ENCODE data around the gene CNIH3.

CNIH3 gene

DNA sequence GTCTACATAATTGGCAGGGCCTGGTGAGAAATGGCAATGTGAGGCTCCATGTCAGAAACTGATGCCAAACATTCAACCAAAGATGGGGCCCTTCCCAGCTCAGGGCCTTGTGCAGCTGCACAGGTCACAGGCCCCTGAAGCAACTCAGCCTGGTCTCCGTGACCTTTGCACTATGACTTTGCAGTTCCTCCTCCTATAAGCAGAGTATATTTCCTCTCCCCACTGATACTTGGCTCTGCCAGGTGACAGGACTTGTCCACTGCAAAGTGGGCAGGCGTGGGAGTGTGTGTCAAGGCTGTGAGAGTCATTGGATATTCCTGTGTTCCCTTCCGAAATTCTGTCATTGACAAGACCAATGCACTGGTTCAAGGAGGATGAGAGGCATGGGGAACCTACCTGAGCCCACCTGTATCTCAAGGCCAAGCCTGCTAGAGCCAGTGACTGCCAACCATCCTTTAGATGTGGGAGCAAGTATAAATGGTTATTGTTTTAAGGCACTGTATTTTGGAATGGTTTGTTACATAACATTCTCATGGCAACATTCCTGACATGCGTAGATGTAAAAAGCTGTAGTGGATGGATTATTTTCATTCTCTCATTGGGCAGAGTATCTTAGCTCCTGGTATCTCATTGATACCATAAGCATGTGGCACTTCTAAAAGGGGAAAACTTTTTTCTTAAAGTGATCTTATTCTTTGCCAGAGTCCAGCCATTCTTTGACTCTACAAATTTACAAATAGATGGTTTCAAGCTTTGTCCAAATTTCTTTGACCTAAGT, 75.2 kb downstream of the CNIH3 start:
- DNase-seq = no peak

DNA sequence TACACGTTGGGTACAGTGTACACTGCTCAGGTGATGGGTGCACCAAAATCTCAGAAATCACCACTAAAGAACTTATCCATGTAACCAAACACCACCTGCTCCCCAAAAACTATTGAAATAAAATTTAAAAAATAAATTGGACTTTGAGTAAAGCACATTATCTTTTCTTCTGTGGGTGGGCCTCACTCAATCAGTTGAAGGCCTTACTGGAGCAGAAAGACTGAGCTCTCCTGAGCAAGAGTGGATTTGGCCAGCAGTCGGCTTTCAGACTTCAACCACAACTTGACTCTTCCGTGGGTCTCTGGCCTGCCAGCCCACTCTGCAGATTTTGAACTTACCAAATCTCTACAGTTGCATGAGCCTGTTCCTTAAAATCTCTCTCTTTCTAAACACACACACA, 78.9 kb downstream of the CNIH3 start:
- DNase-seq = no peak

DNA sequence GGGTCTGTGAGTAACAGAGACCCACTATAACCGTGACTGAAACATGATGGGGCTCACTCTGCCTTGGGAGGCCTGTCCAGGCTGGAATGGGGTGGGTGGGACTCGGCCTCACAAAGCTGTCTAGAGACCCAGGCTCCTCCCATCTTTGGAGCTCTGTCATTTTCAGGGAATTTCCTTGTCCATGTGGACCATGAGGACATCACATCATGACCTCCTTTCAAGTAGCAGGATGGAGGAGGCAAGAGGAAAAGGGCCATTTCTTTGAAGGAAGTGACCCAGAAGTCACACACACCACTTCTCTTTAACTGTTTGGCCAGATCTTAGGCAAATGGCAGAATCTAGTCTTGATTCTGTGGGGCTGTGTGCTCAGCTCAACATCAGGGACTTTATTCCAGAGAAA, 79.9 kb downstream of the CNIH3 start:
- peak; percentile 65 for DNase-seq

DNA sequence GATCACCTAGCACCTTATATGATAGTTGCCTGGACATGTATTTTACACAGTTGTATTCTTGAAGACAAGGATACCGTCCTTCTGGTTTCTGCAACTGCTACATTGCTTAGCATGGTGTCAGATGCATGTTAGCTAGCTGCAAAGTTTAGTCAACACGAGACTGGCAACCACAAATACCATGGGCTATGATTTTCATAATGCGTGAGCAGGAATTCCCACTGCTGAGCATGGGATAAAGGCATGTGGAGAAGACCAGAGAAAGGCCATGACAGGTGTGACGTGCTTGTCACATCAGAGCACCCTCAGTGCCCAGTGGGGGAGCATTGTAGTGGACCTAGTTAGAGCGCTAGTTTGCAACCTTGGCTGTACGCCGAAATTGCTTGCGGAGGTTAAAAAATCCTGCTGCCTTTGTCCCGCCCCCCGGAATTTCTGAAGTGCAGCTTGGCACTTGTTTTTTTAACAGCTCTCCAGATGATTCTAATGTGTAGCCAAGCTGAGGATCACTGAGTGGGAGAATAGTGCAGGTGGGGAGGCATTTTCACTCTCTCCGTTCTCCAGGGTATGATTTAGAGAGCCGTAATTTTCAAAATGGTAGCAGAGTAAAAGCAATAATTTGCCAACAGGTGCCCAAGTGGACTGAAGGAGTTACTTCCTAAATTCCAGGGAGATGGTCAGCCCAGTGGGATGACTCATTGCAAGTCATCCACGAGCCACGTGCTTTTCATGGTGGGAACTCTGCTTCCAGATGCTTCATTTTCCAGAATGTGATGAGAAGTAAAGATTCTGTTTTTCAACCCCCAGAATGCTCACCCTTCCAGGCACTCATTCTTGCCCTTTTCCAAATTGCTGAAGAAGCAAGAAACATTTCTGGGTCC, 81.0 kb downstream of the CNIH3 start:
- DNase-seq = peak; percentile 78

DNA sequence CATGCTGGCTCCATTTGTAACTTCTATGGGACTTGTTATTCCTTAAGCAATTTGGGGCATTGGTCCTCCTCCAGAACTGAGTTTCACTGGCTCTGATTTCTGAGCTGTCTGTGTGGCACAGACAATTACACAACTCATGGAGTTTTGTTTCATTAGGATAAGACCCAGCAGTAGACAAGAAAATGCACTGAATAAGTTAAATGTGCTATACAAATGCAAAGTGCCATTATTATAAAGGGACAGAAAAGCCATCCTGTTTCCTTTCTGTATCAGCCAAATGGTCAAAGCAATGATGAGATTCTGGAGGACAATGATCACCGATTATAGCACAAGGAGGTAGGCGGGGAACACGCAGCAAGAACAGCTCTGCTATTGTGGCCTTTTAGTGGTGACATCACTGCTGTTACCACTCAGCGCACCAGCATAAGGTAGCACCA, 81.9 kb downstream of the CNIH3 start:
- no peak for DNase-seq

DNA sequence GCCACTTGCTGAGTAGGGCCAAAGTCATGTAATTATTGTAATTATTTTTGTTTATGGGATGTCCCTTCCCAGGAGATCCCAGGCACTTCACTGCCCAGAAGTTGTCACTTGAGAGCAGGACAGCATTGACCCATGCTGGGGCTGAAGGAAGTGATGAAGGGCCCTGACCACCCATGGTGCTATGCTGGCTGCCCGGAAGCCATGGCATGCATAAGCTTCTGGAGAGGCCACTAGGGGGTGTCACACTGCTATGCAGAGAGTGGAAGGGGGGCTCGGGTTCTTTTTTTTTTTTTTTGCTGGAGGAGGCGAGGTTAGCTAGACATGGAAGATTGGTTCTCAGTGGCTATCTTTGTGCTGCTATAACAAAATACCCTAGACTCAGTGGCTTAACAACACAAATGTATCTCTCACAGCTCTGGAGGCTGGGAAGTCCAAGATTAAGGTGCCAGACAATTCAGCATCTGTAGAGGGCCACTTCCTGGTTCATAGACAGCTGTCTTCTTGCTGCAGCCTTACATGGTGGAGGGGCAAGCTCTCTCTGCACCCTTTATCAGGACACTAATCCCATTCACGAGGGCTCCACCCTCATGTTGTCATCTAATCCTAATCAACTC, 84.9 kb downstream of the CNIH3 start:
- no peak for DNase-seq

DNA sequence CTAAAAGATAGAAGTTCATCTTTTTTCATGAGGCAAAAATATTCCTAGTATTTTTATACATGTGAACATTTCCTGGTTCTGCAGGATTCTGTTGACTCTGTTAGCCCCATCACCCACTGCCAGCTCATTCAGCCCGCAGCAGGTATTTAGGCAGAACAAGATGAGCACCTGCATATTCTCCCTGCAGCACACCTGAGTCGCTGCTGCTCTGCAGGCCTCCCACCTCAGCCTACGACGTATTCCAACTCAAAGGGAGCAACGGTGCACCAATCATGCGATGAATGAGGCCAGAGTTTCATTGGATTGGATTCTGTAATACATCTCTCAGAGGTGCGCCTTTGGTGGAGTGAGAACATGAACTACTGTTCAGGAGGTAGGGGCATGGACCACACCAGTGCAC, 87.6 kb downstream of the CNIH3 start:
- DNase-seq = no peak

DNA sequence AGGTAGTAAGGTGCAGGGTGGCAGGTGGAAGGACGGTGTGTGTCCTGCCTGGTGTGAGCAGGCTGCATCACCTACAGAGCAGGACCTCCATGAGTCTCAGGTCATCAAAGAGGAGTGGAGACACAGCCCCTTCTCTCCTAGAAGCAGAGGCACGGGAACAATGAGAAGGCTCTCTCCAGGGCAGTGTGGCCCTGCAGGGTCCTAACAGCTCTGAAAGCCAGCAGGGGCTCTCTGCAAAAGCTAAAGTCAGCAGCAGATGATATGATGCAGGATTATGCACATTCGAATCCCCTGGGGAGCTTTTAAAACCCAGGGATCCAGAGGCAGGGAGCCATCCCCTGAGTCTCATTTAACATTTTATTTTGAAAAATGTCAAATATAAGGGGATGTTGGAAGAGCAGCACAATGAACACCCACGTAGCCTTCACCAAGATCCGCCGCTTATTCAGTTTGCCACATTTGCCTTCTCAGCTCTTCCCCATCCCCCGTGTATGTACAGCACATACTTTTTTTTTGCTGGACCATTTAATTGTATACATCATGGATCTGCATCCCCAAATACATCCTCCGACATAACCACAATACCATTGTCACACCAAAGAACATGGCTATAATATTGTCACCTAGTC, 88.1 kb downstream of the CNIH3 start:
- DNase-seq = no peak

DNA sequence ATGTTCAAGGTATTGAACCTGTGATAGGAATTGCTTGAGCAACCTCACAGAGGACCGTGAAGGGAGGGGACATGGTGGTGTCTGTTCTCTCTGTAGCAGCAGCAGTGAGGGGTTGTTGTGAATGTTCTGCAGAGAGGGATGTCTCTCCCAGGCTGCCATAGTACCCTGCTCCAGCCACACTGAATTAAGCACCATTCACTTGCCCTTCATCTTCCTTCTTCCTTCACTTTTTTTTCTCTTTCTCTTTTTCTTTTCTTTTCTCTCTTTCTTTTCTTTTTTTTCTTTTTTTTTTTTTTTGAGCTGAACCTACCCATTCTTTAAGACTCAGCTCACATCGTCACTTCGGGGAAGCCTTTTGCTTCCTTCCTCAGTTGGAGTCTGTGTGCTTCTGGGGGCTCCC, 89.5 kb downstream of the CNIH3 start:
- no peak for DNase-seq

DNA sequence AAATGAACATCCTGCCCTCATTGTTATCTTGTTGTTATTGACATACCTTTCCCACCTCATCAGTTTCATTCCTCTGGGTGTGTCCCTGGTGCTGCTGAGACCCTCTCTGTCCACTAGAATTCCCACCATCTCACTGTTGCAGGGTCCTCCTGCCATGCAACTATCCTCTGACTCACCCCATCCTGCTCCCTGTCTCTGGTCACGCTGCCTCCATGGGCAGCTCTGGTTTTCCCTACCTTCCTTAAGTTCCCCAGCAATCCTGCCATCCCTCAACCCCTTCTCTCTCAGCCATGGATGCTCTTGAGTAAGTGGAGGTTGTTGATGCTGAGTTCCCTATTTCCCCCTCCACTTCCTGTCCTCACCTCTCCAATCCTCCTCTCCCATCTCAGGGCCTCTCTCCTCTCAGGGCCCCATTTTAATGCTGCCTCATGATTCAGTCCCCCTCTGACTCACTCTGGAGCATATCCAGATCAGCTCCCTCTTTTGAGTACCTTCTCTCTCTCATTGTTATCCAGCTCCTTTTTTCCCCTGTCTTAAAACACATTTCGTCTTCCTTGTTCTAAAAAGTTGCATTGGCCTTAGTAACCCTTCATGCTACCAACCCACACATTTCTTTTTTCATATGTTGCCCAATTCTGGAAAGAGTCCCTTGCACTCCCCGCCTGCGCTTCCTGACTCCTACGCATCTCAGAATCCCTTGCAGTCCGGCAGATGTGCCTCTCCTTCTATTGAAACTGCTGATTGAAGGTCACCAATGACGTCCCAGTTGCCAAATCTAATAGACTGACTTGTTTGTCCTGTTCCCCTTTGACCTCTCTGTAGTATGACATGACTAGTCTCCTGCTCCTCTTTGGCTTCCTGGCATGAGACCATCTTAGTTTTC, 92.0 kb downstream of the CNIH3 start:
- peak; percentile 100 for DNase-seq

DNA sequence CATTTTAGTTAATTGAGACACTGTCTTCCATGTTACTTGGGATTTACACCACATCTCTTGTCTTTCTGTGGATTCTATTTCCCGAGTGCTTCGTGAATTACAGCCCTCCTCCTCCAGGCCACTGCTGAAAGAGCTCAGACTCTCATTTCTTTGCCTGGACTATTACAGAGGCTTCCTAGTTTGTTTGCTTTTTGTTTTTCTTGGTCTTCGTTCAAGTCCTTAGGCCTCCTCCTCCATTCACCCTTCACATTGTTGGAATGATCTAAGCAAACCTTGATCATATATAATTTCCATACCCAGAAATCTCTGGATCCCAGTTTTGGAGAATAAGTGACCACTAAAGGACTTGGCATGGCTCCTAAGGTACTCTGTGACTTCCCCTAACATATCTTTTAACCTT, 94.1 kb downstream of the CNIH3 start:
- DNase-seq = no peak

DNA sequence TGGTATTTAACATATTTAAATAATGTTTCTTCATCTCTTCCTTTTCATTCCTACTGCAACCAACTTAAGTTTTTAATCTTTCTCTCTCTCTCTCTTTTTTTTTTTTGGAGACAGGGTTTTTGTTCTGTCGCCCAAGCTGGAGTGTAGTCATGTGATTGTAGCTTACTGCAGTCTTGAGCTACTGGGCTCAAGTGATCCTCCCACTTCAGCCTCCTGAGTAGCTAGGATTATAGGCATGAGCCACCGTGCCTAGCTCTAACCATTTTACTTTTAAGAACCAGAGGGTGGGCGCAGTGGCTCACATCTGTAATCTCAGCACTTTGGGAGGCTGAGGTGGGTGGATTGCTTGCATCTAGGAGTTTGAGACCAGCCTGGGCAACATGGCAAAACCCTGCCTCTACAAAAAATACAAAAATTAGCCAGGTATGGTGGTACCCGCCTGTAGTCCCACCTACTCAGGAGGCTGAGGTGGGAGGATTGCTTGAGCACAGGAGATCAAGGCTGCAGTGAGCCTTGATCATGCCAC, 95.2 kb downstream of the CNIH3 start:
- peak; percentile 40 for DNase-seq

DNA sequence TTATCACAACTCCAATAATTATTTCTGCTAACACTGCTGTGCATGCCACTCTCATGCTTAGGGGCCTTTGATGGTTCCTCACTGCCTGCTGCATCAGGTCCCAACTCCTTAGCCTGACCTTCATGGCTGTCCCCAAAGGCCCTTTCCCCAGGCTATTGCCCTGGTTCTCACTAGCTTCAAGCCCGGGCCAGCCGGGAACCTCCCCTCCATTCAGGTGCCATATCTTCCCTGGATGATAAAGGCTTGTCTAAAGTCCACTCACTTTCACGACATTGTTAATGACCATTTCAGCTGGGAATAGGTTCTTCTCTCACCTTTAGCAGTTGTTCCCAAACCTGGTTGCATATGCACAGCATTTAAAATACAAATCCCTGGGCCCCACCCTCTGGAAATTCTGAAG, 95.8 kb downstream of the CNIH3 start:
- DNase-seq = no peak

DNA sequence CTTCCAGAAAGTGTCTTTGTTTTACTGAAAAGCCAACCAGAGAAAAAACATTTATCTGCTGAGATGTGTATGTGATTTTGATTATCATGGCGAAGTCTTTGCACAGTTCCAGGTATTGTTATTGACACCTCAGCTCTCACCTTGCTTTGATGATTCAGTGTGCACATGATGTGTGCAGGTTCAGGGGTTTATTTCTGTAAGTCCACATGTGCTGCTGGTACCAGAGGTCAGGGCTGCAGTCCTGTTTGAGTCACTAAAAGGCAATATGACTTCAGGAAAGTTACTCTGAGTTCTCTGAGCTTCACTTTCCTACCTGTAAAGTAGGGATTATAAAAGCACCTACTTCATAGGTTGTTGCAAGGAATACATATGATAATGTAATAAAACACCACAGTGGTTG, 97.1 kb downstream of the CNIH3 start:
- DNase-seq = no peak

DNA sequence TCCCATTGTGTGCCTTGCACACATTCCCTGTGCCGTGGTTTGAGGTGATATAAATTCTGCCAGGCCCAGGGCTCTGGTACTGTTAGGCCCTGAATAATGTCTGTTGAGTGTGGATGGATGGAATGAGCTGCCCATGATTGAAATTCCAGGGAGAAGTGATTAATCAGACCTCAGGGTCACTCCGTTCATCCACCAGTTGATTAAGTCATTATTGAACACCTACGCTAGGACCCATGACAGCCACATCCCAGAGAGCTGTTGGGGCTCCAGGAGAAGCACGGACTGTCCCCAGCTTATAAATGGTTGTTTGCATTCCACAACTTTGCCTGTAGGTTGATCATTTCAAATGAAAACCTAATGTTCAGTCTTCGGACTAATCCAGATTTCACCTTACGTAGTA, 98.4 kb downstream of the CNIH3 start:
- no peak for DNase-seq

DNA sequence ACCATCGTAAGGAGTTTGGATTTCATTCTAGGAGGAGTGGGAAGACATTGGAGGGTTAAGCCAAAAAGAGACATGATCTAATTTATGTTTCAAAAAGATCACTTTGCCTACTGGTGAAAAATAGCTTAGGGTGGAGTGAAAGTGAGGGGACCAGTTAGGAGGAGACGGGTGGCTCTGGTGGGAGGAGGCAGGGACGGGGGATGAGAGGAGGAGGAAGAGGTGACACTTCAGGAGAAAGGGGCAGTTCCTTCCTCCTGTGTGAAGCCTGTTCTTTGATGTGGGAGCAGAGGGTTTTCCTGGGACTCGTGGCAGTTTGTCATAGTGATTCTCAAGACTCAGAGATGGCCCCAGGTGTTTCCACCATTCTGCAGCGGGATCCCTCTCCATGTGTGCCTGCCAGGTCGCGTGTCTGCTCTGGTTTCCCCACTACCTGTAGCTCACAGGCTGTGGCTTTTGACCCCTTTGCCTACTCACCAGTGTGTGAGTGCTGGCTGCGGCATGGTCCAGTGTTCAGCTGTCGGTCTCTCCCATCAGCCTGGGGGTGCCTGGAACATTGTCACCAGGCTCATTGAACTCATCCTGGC, 102.4 kb downstream of the CNIH3 start:
- no peak for DNase-seq

DNA sequence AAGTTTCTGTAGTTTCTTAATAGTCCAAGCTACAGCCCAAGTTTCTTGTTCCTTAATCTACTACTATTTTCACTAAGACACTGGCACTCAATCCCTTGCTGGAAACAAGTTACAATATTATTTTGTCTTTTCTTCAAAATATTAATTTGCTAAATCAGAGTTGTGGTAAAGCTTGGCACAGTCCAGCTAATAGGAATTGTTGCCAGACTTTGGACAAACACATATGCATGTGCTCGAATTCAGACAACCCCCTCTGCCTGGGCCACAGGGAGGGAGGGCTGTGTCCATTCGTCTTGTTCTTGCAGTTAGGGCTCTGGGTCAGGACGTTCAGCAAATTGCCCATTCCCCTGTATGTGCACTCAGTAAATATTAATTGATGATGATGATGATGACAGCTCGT, 103.6 kb downstream of the CNIH3 start:
- no peak for DNase-seq

DNA sequence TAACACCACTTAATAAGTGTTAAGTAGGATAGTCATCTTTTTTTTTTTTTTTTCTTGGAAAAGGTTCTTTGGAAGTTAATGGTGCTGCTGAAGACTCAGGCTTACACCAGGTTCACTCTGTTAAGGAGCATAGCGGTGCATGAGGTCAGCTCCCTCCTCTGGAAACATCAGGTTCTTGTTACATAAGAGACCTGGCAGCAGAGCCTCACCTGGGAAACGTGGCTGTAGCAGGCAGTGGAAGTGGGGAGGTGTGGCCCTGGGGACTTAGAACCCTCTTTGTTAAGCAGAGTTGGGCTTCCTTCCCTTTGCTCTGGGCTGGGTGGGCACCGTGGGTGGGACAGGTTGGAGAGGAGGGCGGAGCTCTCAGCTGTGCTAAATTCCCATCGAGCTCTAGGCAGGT, 104.1 kb downstream of the CNIH3 start:
- DNase-seq = no peak

DNA sequence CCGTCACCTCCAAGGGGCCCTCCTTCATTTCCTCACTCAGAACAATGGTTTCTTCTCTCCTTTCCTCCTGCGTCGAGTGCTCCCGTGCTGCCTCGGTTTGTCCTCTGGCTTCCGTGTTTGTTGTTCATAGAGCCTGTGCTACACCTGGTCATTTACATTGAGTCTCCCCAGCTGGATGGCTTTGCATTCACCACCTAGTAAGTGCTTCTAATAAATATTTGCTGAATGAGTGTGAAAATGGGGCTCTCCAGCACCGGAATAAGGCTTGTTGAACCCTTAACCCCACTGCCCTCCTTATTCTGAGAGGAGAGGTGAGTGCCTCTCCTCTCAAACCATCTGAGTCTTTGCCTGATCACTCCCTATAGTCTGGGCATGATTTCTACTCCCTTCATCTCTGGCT, 104.9 kb downstream of the CNIH3 start:
- DNase-seq = no peak

DNA sequence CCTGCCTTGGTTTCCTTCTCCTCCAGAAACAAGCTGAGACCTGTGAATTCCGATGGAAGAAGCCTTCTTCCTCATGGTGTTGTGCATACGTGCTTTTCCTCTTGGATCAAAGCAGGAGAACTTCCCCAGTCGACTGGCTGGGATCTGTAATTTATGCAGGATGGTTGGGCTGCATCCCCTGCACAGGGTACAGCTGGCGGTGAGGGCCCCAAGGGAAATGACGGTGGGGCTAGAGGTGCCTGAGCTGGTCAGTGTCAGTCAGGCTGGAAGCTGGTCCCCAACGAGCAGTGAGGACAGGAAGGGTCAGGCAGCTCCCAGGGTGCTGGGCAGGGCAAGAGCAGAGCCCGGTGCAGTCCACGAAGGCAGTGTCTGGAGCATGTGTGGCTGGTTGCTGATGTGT, 106.7 kb downstream of the CNIH3 start:
- DNase-seq = no peak

DNA sequence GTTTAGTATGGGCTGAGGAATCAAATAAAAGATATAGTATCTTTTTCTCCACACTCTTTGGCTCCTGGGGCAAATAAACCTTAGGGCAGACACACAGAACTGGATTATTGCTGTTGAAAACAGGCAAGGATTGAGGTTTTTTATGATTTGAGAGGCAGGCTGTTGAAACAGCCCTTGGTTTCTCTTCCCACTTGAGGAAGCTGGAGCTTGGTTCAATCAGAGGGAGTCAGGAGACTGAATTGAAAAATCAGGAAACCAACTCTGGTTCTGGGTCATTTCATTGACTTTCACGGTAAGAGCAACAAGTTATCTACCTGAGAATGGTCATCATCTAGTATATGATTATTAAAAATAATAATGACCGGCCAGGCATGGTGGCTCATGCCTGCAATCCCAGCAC, 108.4 kb downstream of the CNIH3 start:
- DNase-seq = peak; percentile 69

Data from inflammatory macrophage treated with lipopolysaccharide for 4 hours (primary cell).